ENCODE data around the gene RCN1. TPM values are rescaled to one million over a fixed set of nuclear protein-coding genes. Genes with fewer than 3 reads are reported as not detected.

Gene RCN1
- total RNA-seq, 1 experiment from 2014 or later, result 186 TPM

DNA sequence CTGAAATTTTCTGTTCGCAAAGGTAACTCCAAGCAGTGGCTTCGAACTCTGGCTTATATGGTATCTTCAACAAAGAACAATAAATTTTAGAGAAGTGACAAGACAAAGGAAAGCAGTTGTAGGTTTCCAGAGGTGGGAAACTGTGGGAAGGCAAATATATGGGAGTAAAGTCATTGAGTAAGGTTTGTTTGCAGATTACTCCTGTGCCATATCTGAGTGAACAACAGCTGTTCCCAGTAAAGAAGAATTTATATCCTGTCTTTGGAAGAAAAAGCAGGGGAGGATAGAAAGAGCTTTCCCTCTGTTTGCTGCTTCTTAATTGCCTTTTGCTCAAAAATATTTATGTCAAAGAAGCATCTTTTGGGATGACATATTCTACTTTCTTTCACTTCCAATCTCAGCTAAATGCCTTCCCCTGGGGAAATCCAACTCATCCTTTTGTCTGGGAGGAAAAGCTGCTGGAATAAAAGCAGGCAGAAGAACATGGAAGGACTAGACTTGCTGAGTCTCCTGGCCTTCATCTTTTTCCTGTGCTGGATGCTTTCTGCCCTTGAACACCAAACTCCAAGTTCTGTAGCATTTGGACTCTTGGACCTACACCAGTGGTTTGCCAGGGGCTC, 10.4 kb upstream of the RCN1 start:
- CTCF ChIA-PET, result no interaction called here
- intact Hi-C loops (cut with micrococcal nuclease; ENCODE audit: unreplicated experiment), result no loop called here
- Mint-ChIP-seq H3K27ac (ENCODE audit: unreplicated experiment) (no peak overlapping the region), H3K27me3 (ENCODE audit: unreplicated experiment) (peaks cover 24% of the 10 kb centered on the region), H3K4me1 (ENCODE audit: low read depth, unreplicated experiment) (peaks cover 10% of the 10 kb centered on the region), H3K36me3 (ENCODE audit: insufficient read depth, unreplicated experiment) (no peaks in the 10 kb centered on the region), H3K4me3 (ENCODE audit: low read depth, unreplicated experiment) (no peak overlapping the region), H3K9me3 (ENCODE audit: low read depth, unreplicated experiment) (peaks cover 9% of the 10 kb centered on the region)
- TF ChIP-seq, protein P1, sequence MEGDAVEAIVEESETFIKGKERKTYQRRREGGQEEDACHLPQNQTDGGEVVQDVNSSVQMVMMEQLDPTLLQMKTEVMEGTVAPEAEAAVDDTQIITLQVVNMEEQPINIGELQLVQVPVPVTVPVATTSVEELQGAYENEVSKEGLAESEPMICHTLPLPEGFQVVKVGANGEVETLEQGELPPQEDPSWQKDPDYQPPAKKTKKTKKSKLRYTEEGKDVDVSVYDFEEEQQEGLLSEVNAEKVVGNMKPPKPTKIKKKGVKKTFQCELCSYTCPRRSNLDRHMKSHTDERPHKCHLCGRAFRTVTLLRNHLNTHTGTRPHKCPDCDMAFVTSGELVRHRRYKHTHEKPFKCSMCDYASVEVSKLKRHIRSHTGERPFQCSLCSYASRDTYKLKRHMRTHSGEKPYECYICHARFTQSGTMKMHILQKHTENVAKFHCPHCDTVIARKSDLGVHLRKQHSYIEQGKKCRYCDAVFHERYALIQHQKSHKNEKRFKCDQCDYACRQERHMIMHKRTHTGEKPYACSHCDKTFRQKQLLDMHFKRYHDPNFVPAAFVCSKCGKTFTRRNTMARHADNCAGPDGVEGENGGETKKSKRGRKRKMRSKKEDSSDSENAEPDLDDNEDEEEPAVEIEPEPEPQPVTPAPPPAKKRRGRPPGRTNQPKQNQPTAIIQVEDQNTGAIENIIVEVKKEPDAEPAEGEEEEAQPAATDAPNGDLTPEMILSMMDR (IDR thresholded peaks at IDR 0.05; ENCODE audit: unreplicated experiment), result no peak
- DNase-seq, result no peak
- BruUV-seq (replicated peaks), result no TSS peak

DNA sequence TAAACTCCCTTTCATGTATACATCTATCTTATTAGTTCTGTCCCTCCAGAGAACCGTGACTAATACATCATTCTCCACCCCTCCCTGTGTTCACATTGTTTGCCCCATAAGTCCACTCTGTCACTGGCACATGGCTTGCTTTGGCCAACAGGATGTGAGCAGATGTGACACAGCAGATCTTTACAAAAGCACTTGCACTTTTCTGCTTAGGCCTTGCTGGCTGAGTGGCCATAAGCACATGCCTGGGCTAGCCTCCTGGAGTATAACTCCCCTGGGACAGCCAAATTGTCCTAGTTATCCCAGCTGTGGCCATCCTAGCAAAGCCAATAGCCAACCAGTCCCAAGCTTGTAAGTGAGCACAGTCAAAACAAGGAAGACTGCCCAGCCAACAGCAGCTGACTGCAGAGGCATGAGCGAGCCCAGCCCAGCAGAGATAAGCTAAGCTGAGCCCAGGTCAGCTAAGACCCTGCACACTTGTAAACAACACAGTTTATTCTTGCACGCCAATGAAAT, 9.7 kb upstream of the RCN1 start:
- Mint-ChIP-seq H3K9me3 (ENCODE audit: low read depth, unreplicated experiment) (peaks cover 7% of the 10 kb centered on the region), H3K4me3 (ENCODE audit: low read depth, unreplicated experiment) (no peak overlapping the region), H3K36me3 (ENCODE audit: insufficient read depth, unreplicated experiment) (no peaks in the 10 kb centered on the region), H3K4me1 (ENCODE audit: low read depth, unreplicated experiment) (peaks cover 10% of the 10 kb centered on the region), H3K27ac (ENCODE audit: unreplicated experiment) (no peak overlapping the region), H3K27me3 (ENCODE audit: unreplicated experiment) (peaks cover 17% of the 10 kb centered on the region)
- TF ChIP-seq, protein P1 (IDR thresholded peaks at IDR 0.05; ENCODE audit: unreplicated experiment), result no peak
- intact Hi-C loops (cut with micrococcal nuclease; ENCODE audit: unreplicated experiment), result no loop called here
- no TSS peak for BruUV-seq (replicated peaks)
- CTCF ChIA-PET, result no interaction called here
- no peak for DNase-seq

DNA sequence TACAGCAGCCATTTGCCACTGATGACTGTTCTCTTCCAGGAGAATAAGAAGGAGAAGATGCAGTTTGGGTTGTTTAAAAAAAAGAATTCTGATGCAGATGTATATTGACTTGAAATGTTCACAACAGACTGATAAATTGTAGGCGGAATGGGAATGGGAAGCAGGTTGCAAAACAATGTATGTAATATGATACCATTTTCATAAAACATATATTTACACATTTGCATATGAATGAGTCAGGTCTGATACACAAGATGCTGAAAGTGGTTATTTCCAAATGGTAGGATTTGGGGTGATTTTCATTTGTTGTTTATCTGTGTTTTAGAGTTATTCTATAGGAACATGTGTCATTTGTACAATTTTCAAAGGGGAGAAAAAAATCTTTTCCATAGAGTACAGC, 9.0 kb upstream of the RCN1 start:
- BruUV-seq (replicated peaks), result no TSS peak

DNA sequence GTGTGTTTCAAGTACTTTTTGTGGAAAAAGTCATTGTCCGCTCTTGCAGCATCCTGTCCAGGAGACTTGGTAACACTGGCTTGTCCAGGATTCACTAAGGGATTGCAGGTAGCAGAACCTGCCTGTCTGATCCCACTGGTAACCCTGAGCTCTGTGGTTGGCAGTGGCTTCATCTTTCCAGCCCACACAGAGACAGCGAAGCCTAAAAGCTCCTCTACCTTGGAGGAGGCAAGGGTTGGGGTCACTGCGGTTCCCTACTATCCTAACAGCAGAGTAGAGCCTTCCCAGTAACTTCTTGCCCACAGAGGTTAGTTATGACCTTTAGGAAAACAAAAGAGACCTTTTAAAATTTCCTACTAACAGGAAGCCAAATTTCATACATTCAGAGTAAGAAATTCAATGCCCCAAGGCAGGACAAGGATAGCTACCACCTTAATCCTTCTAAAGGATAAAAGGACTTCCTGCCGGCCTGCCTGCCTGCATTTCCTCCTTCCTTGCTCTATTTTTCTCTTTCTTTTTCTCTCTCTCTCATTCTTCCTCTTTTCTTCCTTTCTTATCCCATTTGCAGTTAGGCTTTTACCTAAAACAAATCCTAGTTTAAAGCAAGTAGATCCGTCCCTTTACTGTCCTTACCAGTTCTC, 8.4 kb upstream of the RCN1 start:
- H3K9me3 Mint-ChIP-seq (ENCODE audit: low read depth, unreplicated experiment), result peaks cover 2% of the 10 kb centered on the region
- no peaks in the 10 kb centered on the region for H3K36me3 Mint-ChIP-seq (ENCODE audit: insufficient read depth, unreplicated experiment)
- no peak for DNase-seq
- peaks cover 4% of the 10 kb centered on the region for H3K27me3 Mint-ChIP-seq (ENCODE audit: unreplicated experiment)
- peaks cover 16% of the 10 kb centered on the region for H3K4me1 Mint-ChIP-seq (ENCODE audit: low read depth, unreplicated experiment)
- H3K4me3 Mint-ChIP-seq (ENCODE audit: low read depth, unreplicated experiment), result no peak overlapping the region
- no peak overlapping the region for H3K27ac Mint-ChIP-seq (ENCODE audit: unreplicated experiment)
- intact Hi-C loops (cut with micrococcal nuclease; ENCODE audit: unreplicated experiment), result no loop called here
- CTCF ChIA-PET, result no interaction called here
- TF ChIP-seq, protein P1 (IDR thresholded peaks at IDR 0.05; ENCODE audit: unreplicated experiment), result no peak
- no TSS peak for BruUV-seq (replicated peaks)

More for the DNA sequence above, 9.0 kb upstream of the RCN1 start:
- CTCF ChIA-PET, result no interaction called here
- TF ChIP-seq, protein P1 (IDR thresholded peaks at IDR 0.05; ENCODE audit: unreplicated experiment), result no peak
- H3K27me3 Mint-ChIP-seq (ENCODE audit: unreplicated experiment), result peaks cover 10% of the 10 kb centered on the region
- DNase-seq, result no peak
- peaks cover 11% of the 10 kb centered on the region for H3K4me1 Mint-ChIP-seq (ENCODE audit: low read depth, unreplicated experiment)
- no peak overlapping the region for H3K4me3 Mint-ChIP-seq (ENCODE audit: low read depth, unreplicated experiment)
- H3K27ac Mint-ChIP-seq (ENCODE audit: unreplicated experiment), result no peak overlapping the region
- intact Hi-C loops (cut with micrococcal nuclease; ENCODE audit: unreplicated experiment), result no loop called here
- no peaks in the 10 kb centered on the region for H3K36me3 Mint-ChIP-seq (ENCODE audit: insufficient read depth, unreplicated experiment)
- peaks cover 5% of the 10 kb centered on the region for H3K9me3 Mint-ChIP-seq (ENCODE audit: low read depth, unreplicated experiment)

All from Calu3 (cell line).